ENCODE measurements around the gene MPST.
"Not testable (repeated sequence)": the region's sequence is repeated elsewhere in the genome, so short reads cannot be mapped to it uniquely, and the experiment has no call there.

Gene MPST

DNA sequence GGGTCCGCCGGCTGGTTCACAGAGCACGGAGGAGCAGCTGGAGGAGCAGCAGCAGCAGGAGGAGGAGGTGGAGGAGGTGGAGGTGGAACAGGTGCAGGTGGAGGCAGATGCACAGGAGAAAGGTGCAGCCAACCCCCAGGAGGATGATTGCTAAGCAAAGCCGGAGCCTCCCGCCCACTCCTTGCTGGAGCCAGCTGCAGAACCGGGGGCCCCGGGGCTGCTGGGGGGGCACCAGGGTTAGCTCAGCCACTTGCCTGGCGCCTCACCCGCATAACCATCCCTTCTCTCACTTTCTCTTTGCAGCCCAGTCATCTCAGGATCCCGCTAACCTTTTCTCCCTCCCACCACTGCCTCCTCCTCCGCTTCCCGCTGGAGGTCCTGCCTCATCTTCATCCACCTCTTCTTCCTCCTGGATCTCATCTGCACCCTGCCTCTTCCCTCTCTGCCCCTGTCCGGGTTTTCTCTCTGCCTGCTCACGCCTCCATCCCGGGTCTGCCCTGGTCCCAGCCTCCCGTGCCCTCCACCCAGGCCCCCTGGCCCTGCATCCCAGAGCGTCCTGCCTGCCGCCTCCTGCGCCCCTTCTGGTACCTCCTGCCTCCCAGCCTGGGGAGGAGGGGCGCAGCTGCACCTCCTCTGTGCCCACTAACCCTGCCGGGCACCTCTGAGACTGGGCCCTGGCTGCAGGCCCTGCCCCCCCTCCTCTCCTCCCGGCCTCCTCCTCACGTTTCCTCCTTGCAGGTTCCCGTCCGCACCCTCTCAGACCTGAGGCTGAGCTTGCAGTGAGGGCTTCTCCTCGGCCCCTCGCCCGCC is 41.5 kb downstream of the MPST start:
- no peak for DNase-seq (ENCODE audit: low read depth)

DNA sequence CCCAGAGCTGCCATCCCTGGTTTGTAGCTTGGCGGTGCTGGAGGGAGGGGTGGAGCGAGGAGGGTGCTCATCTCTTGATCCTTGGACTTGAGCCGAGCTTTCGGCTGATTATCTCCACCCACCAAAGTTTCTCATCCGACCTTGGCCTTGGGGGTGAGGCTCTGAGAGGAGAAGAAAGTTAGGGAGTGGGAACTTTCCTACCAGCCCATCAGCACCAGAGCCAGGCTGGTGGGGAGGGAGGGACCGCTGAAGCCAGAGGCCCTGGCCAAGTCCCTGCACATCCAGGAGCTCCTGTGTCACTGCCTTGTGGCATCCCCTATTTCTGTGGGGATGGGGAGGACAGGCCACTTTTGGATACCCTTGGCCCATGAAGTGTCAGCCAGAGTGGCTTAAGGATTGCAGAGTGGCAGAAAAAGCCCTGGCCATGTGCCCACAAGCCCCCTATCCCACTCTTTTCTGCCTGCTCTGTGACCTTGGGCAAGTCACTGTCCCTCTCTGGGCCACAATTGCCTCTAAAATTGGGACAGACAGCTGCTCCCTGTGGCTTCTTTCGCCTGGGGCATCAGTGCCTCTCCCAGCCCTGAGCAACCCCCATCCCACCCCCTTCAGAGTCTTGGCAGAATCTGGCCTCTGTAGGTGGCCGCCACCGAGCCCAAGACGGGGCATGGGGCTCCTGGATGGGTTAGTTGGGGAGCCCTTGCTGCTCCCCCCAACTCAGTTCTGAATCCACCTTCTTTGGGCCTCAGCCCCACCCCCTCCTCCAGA is 42.3 kb downstream of the MPST start:
- DNase-seq (ENCODE audit: low read depth), result no peak

- no peak for DNase-seq (ENCODE audit: low read depth)
These were observed 42.8 kb downstream of the MPST start for GRCh38 chr22:37062376-37062675.

GRCh38 chr22:37062702-37063381 is 43.3 kb downstream of the MPST start:
- DNase-seq (ENCODE audit: low read depth), result no peak

DNA sequence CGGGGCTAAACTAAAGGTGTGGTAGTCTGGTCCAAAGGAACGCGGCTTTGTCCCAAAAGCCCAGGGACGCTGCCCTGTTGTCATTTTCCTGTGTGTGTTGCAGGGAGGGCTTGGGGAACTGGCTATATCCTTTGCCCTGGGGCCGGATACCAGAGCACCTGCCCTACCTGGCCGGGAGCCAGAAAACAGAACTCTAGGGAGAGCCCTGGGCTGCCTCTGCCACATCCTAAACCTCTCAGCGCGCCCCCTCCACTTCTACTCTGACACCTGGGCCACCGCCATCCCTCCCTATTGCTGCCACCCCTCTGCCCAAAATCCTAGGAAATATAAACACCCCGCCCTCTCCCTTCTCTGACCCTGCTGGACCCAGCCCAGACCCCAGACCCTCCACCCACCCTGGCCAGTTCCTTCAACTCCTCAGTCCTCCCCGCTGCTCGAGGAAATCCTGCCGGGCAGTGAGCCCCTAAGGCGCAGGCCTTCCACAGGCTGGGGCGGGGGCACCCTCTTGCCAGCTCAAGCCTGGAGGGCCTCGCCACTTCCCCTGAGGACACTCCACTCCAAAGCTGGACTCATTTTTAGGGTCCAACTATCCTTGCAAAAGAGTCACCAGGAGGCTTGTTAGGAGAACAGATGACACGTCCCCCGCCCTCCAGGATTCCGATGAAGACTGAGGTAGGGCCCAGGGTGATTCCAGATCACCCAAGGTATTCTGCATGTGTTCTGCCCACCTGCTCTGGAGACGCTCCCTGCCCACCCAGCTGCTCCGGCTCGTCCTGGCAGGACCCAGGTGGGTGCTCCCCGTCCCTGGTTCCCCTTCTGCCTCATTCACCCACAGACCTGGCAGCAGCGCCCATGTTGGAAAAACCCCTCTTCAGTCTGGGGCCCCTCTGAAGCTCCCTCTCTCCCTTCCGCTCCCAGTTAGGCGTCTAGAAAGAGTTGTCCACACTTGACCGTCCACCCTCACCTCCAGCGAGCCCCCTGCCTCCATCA is 44.2 kb downstream of the MPST start:
- no peak for DNase-seq (ENCODE audit: low read depth)

- no peak for DNase-seq (ENCODE audit: low read depth)
These were observed 45.0 kb downstream of the MPST start for GRCh38 chr22:37064553-37064952.

DNA sequence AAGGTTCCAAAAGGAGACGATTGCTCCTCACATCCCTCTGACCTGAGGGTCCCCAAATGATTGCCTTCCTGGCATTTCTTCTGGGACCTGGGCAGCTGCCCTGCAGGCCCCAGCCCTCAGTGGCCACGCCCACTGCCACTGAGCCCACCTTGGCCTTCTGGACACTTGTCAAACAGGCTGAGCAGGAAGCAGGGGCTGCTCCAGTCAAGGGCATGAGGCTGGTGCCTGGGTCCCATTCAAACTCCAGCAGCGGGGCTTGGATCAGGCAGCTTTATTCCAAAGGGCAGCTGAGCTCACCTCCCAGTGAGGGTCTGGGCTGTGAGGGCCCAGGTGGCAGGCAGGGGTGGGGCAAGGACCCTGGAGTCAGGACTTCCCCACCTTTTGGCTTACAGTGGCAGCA is 45.6 kb downstream of the MPST start:
- DNase-seq (ENCODE audit: low read depth), result no peak

GRCh38 chr22:37065961-37066360 is 46.4 kb downstream of the MPST start:
- DNase-seq (ENCODE audit: low read depth), result no peak

GRCh38 chr22:37067428-37067827 is 47.9 kb downstream of the MPST start:
- no peak for DNase-seq (ENCODE audit: low read depth)

GRCh38 chr22:37068859-37069258 is 49.3 kb downstream of the MPST start:
- no peak for DNase-seq (ENCODE audit: low read depth)

- no peak for DNase-seq (ENCODE audit: low read depth)
These were observed 49.8 kb downstream of the MPST start for GRCh38 chr22:37069319-37069718.

DNA sequence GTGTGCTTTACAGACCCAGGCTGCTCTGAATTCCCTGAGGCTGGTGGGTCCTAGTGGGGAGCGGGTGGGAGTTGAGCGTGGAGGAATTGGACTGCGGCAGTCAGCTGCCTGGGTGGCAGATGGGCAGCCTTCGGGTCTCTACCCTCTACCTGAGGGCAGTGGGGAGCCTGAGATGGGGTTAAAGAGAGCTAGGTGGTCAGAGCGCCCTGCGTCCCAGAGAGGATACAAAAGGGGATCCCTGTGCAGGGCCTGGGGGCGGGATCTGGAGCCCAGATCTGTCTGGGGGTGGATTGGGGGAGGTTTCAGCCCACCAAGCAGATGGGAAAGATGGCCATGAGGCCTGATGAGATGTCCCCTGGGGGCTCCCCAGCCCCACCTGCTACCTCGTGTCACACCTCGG is 50.2 kb downstream of the MPST start:
- DNase-seq (ENCODE audit: low read depth), result no peak

GRCh38 chr22:37070334-37070733 is 50.8 kb downstream of the MPST start:
- DNase-seq (ENCODE audit: low read depth), result no peak

DNA sequence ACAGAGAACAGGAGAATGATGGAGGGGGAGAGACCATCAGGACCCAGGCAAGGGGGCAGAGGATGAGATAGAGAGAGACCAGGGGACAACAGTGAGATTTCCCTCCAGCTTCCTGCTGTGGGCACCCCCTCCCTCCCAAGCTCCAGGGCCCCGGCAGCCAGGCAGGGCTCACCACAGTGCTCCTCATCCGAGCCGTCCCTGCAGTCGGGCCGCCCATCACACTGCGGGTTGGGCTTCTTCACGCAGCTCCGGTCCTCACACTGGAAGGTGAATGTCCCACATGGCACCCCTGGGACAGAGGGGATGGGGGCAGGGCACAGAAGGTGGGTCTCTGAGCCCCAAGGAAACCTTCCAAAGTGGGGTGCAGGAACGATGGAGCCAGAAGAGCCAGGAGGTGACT is 51.2 kb downstream of the MPST start:
- DNase-seq (ENCODE audit: low read depth), result no peak

DNA sequence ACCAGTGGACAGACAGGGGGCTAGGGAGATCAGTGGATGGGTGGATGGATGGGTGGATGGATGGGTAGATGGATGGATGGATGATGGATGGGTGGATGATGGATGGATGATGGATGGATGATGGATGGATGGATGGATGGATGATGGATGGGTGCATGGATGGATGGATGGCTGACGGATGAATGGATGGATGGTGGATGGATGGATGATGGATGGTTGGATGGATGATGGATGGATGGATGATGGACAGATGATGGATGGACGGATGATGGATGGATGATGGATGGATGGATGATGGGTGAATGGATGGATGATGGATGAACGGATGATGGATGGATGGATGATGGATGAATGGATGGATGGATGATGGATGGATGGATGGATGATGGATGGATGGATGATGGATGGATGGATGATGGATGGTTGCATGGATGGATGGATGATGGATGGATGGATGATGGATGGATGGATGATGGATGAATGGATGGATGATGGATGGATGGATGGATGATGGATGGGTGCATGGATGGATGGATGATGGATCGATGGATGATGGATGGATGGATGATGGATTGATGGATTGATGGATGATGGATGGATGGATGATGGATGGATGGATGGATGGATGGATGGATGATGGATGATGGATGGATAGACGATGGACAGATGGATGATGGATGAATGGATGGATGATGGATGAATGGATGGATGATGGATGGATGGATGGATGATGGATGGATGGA is 52.5 kb downstream of the MPST start:
- not testable (repeated sequence) for DNase-seq (ENCODE audit: low read depth)

GRCh38 chr22:37072673-37073072 is 53.1 kb downstream of the MPST start:
- no peak for DNase-seq (ENCODE audit: low read depth)

- no peak for DNase-seq (ENCODE audit: low read depth)
These were observed 55.0 kb downstream of the MPST start for GRCh38 chr22:37074537-37074936.

DNA sequence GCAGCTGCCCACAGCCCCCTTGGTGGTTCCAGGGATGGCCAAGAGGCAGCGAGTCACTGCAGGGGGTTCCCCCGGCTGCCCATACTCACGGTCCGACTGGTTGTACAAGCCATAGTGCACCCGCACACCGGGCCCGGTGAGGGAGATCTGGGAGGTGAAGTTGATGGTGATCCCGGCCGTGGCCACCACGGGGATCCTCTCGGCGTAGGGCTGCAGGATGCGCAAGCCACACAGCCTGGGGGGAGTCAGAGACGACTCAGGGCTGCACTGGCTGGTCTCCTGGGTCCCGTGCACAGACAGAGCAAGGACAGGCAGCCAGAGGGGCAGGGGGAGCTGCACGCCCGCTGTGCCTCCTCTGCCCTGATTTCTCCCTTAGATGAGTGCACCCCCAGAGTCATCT is 55.5 kb downstream of the MPST start:
- DNase-seq (ENCODE audit: low read depth), result no peak

GRCh38 chr22:37075822-37076433 is 56.4 kb downstream of the MPST start:
- DNase-seq (ENCODE audit: low read depth), result no peak

DNA sequence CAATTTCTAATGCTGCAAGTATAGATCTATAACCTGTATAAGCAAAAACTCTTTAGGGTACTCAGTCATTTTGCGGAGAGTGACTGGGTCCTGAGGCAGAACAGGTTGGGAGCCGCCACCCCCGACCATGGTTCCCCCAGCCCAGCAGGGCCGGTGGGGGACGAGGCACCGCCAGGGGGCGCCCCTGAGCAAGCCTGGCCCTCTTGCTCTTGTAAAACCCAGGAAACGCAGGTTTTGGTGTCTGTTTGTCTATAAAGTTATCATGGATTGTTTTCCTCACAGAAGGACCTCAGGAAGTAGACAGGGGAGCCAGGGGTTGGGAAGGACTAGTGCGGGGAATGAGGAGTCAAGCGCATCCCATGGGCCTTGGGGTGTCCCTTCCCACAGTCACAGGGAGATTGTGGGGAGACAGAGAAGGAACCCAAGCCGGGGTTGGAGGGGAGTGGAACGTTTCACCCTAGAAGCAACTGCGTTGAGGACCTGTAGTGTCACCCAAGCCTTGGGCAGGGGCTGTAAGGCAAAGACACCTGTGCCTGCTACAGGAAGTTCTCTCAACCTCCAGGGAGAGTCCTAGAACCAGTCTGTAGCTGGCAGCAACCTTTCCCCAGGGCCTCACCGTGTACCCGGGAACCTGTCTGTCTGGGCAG is 58.4 kb downstream of the MPST start:
- DNase-seq (ENCODE audit: low read depth), result peak; percentile 72

Measured in stimulated activated CD8-positive, alpha-beta memory T cell treated with anti-CD3 and anti-CD28 coated beads, Interleukin-12 subunit alpha, Interleukin-12 subunit beta, amount 100 ng/mL, for 1 hour (primary cell).